ENCODE measurements around the gene HTT.

Gene HTT

GRCh38 chr4:3213106-3213425, 138.6 kb downstream of the HTT start:
- no peaks in the 10 kb centered on the region for H3K9me3 ChIP-seq (ENCODE audit: control insufficient read depth, insufficient read depth, low read length)
- H3K36me3 ChIP-seq (ENCODE audit: control insufficient read depth, low read length) = peaks cover 88% of the 10 kb centered on the region
- no peaks in the 10 kb centered on the region for H3F3A ChIP-seq (ENCODE audit: control insufficient read depth, insufficient read depth)
- no peaks in the 10 kb centered on the region for H4K20me1 ChIP-seq (ENCODE audit: control insufficient read depth, insufficient read depth, low read depth, low read length)
- no peak for TF ChIP-seq CTCF (IDR thresholded peaks at IDR 0.05; ENCODE audit: low read depth, low read length, poor library complexity, severe bottlenecking)
- no peak for TF ChIP-seq EZH2phosphoT487 (IDR thresholded peaks at IDR 0.05; ENCODE audit: borderline replicate concordance, low read length)
- H3K9me2 ChIP-seq (replicated peaks; ENCODE audit: control insufficient read depth, low read length) = no peaks in the 10 kb centered on the region
- H3K79me2 ChIP-seq (ENCODE audit: control insufficient read depth, low read length) = no peaks in the 10 kb centered on the region
- H3K27me3 ChIP-seq (ENCODE audit: control insufficient read depth, low read length) = no peaks in the 10 kb centered on the region
- no peak overlapping the region for H3K4me3 ChIP-seq (ENCODE audit: low read length)
- H3K4me2 ChIP-seq (ENCODE audit: low read length) = no peak overlapping the region
- H3K27ac ChIP-seq (ENCODE audit: low read depth, low read length) = no peak overlapping the region
- no peaks in the 10 kb centered on the region for H3K4me1 ChIP-seq (ENCODE audit: control insufficient read depth, low read length)

GRCh38 chr4:3213661-3214250, 139.3 kb downstream of the HTT start:
- no peaks in the 10 kb centered on the region for H3K27me3 ChIP-seq (ENCODE audit: control insufficient read depth, low read length)
- no peaks in the 10 kb centered on the region for H3K4me1 ChIP-seq (ENCODE audit: control insufficient read depth, low read length)
- TF ChIP-seq CTCF (IDR thresholded peaks at IDR 0.05; ENCODE audit: low read depth, low read length, poor library complexity, severe bottlenecking) = no peak
- no peak for TF ChIP-seq EZH2phosphoT487 (IDR thresholded peaks at IDR 0.05; ENCODE audit: borderline replicate concordance, low read length)
- H4K20me1 ChIP-seq (ENCODE audit: control insufficient read depth, insufficient read depth, low read depth, low read length) = no peaks in the 10 kb centered on the region
- no peak overlapping the region for H3K4me2 ChIP-seq (ENCODE audit: low read length)
- no peak overlapping the region for H3K4me3 ChIP-seq (ENCODE audit: low read length)
- H3F3A ChIP-seq (ENCODE audit: control insufficient read depth, insufficient read depth) = no peaks in the 10 kb centered on the region
- H3K36me3 ChIP-seq (ENCODE audit: control insufficient read depth, low read length) = peaks cover 86% of the 10 kb centered on the region
- no peaks in the 10 kb centered on the region for H3K9me2 ChIP-seq (replicated peaks; ENCODE audit: control insufficient read depth, low read length)
- no peaks in the 10 kb centered on the region for H3K9me3 ChIP-seq (ENCODE audit: control insufficient read depth, insufficient read depth, low read length)
- H3K27ac ChIP-seq (ENCODE audit: low read depth, low read length) = no peak overlapping the region
- no peaks in the 10 kb centered on the region for H3K79me2 ChIP-seq (ENCODE audit: control insufficient read depth, low read length)

- H3K9me3 ChIP-seq (ENCODE audit: control insufficient read depth, insufficient read depth, low read length) = no peaks in the 10 kb centered on the region
These were observed 140.8 kb downstream of the HTT start for GRCh38 chr4:3215256-3215655.

More at GRCh38 chr4:3215256-3215655, 140.8 kb downstream of the HTT start:
- Histone ChIP-seq H3K9me2 (replicated peaks; ENCODE audit: control insufficient read depth, low read length) (no peaks in the 10 kb centered on the region), H3K4me3 (ENCODE audit: low read length) (no peak overlapping the region), H3K4me1 (ENCODE audit: control insufficient read depth, low read length) (no peaks in the 10 kb centered on the region), H3K4me2 (ENCODE audit: low read length) (no peak overlapping the region), H4K20me1 (ENCODE audit: control insufficient read depth, insufficient read depth, low read depth, low read length) (no peaks in the 10 kb centered on the region), H3K27me3 (ENCODE audit: control insufficient read depth, low read length) (no peaks in the 10 kb centered on the region), H3K27ac (ENCODE audit: low read depth, low read length) (no peak overlapping the region), H3K79me2 (ENCODE audit: control insufficient read depth, low read length) (no peaks in the 10 kb centered on the region), H3K36me3 (ENCODE audit: control insufficient read depth, low read length) (peaks cover 86% of the 10 kb centered on the region), H3F3A (ENCODE audit: control insufficient read depth, insufficient read depth) (no peaks in the 10 kb centered on the region)
- TF ChIP-seq CTCF (IDR thresholded peaks at IDR 0.05; ENCODE audit: low read depth, low read length, poor library complexity, severe bottlenecking) = no peak
- no peak for TF ChIP-seq EZH2phosphoT487 (IDR thresholded peaks at IDR 0.05; ENCODE audit: borderline replicate concordance, low read length)
